ENCODE data around the gene PLPPR2. TPM values are rescaled to one million over a fixed set of nuclear protein-coding genes. Genes with fewer than 3 reads are reported as not detected.
"Not testable (repeated sequence)": the region's sequence is repeated elsewhere in the genome, so short reads cannot be mapped to it uniquely, and the experiment has no call there.

PLPPR2 gene
- total RNA-seq, 1 donor from 2014 or later: 1.8 TPM

DNA sequence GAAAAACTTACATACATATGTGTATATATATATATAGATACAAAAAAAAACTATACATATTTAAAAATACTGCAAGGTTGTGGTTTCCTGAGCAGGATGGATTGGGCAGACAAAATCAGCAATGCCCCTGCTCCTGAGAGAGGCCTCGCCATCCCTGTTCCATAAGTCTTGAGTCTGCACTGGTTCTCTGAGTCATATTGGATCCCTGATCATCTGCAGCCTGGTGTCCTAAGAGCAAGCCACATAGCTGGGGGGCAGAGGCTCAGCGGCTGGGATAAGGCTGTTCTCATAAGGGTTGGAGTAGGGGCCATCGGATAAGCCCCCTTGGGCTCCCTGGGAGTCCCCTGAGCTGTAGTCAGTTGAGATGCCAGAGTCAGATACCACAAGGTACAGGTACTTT, 22.5 kb downstream of the PLPPR2 start:
- FAIRE-seq (no peak), DNase-seq (ENCODE audit: low read depth) (peak; percentile 21)
- H3K4me3 ChIP-seq (ENCODE audit: low read depth, low read length): no peak overlapping the region
- TF ChIP-seq, protein P1, sequence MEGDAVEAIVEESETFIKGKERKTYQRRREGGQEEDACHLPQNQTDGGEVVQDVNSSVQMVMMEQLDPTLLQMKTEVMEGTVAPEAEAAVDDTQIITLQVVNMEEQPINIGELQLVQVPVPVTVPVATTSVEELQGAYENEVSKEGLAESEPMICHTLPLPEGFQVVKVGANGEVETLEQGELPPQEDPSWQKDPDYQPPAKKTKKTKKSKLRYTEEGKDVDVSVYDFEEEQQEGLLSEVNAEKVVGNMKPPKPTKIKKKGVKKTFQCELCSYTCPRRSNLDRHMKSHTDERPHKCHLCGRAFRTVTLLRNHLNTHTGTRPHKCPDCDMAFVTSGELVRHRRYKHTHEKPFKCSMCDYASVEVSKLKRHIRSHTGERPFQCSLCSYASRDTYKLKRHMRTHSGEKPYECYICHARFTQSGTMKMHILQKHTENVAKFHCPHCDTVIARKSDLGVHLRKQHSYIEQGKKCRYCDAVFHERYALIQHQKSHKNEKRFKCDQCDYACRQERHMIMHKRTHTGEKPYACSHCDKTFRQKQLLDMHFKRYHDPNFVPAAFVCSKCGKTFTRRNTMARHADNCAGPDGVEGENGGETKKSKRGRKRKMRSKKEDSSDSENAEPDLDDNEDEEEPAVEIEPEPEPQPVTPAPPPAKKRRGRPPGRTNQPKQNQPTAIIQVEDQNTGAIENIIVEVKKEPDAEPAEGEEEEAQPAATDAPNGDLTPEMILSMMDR (IDR thresholded peaks at IDR 0.05; ENCODE audit: insufficient read depth, low read length, severe bottlenecking): no peak
- no peaks in the 10 kb centered on the region for H3K27me3 ChIP-seq (ENCODE audit: control insufficient read depth, insufficient read depth, low read length)
- H3K36me3 ChIP-seq (ENCODE audit: control insufficient read depth, insufficient read depth, low read length): no peaks in the 10 kb centered on the region

DNA sequence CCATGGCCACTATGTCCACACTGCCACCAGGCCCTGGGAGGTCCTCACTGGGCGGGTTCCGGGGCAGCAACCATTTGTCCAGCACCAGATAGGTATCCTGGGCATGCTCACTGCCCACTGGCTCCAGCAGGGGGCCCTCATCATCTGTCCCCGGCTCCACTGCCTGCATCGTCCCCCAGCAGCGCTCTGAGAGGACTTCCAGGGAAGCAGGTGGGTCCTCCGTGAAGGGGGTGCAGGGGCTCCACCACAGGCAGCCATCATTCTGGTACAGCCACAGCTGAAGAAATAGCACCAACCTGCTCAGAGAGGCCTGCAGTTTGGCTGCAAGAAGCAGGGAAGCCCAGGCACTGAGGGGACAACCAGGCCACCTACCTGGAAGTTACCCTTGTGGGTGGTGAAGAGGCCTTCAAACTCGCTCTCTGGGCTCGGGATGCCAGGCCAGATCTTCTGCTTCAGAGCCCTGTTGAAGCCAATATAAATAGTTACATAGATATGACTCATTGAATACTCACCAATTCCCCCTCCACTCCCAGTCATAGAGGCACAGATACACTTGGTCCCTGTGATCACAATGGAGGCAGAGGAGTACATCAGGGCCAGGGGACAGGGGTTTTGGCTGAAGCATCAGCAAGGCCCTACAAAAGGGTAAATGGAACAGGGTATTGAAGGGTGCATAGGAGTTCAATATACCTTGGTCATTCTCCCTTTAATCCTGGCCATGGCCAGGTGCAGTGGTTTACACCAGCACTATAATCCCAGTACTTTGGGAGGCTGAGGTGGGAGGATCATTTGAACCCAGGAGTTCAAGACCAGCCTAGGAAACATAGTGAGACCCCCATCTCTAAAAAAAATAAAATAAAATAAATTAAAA, 23.3 kb downstream of the PLPPR2 start:
- peaks cover 4% of the 10 kb centered on the region for H3K27me3 ChIP-seq (ENCODE audit: control insufficient read depth, insufficient read depth, low read length)
- no peak for FAIRE-seq
- H3K4me3 ChIP-seq (ENCODE audit: low read depth, low read length): no peak overlapping the region
- DNase-seq (ENCODE audit: low read depth): peak; percentile 86
- TF ChIP-seq, protein P1 (IDR thresholded peaks at IDR 0.05; ENCODE audit: insufficient read depth, low read length, severe bottlenecking): peak; percentile 27
- H3K36me3 ChIP-seq (ENCODE audit: control insufficient read depth, insufficient read depth, low read length): no peaks in the 10 kb centered on the region

DNA sequence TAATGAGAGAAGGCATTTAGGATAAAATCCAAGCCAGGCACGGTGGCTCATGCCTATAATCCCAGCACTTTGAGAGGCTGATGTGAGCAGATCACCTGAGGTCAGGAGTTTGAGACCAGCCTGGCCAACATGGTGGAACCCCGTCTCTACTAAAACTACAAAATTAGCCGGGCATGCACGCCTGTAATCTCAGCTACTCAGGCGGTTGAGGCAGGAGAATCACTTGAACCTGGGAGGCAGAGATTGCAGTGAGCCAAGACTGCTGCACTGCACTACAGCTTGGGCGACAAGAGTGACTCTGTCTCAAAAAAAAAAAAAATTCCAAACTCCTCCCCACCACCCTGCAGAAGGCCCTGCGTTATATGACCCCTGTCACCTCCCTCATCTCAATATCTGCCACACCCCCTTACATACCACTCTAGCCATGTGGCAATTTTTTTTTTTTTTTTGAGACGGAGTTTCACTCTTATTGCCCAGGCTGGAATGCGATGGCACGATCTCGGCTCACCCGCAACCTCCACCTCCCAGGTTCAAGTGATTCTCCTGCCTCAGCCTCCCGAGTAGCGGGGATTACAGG, 24.1 kb downstream of the PLPPR2 start:
- not testable (repeated sequence) for FAIRE-seq; H3K36me3 ChIP-seq (ENCODE audit: control insufficient read depth, insufficient read depth, low read length); DNase-seq (ENCODE audit: low read depth)

DNA sequence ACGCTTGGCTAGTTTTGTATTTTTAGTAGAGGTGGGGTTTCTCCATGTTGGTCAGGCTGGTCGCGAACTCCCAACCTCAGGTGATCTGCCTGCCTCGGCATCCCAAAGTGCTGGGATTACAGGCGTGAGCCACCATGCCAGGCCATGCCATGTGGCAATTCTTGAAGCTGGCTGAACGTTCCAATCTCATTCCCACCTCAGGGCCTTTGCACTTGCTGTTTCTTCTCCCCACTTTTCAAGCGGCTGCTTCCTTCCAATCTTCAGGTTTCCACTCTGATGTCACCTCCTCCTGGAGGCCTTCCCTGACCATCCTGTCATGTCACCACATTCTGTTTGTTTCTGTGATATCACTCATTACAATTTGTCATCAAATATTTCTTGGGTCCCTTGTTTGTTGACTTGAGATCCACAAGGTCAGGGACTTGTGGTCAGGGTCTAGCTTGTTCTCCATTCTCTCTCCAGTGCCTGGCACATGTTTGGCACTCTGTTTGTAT, 24.7 kb downstream of the PLPPR2 start:
- H3K36me3 ChIP-seq (ENCODE audit: control insufficient read depth, insufficient read depth, low read length): no peaks in the 10 kb centered on the region
- peaks cover 5% of the 10 kb centered on the region for H3K27me3 ChIP-seq (ENCODE audit: control insufficient read depth, insufficient read depth, low read length)
- TF ChIP-seq, protein P1 (IDR thresholded peaks at IDR 0.05; ENCODE audit: insufficient read depth, low read length, severe bottlenecking): no peak
- FAIRE-seq (no peak), DNase-seq (ENCODE audit: low read depth) (no peak)
- no peak overlapping the region for H3K4me3 ChIP-seq (ENCODE audit: low read depth, low read length)

More for the DNA sequence above, 24.1 kb downstream of the PLPPR2 start:
- not testable (repeated sequence) for H3K27me3 ChIP-seq (ENCODE audit: control insufficient read depth, insufficient read depth, low read length); H3K4me3 ChIP-seq (ENCODE audit: low read depth, low read length)

DNA sequence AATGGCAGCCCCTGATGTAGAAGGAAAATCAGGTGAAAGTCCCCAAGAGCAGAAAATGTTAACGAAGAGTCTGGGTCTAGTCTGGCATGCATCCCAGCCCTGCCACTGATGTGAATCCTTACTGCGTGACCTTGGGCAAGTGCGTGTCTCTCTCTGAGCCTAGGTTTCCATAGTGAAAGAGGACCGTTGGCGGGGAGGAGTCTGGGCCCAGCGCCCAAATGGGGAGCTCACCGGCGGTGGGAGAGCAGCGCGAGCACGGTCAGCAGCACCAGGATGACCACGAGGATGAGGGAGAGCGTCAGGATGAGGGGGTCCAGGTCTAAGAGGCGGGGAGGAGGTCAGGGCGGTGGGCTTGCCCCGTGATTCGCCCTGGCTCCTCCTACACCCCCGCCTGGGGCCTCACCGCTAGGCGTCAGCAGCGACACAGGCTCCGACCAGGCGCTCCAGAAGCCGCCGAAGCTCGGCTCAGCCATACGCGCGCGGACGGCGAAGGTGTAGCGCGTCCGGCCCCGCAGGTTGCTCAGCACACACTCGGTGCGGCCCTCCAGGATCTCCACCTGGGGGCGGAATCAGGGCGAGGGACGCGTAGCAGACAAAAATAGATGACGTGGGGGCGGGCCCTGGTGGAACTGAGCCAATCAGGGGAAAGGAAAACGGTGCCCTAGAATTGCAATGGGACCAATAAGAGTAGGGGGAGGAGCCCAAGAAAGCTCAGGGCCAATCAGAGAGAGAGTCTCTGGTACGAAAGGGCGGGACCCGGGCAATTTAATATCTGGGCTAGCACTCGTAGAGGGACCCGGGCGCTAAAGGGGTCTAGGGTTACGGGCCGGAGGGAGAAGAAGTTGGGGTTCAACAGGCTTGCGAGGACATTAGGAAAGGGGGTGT, 25.7 kb downstream of the PLPPR2 start:
- peaks cover 5% of the 10 kb centered on the region for H3K27me3 ChIP-seq (ENCODE audit: control insufficient read depth, insufficient read depth, low read length)
- peak; percentile 91 for DNase-seq (ENCODE audit: low read depth)
- H3K36me3 ChIP-seq (ENCODE audit: control insufficient read depth, insufficient read depth, low read length): no peaks in the 10 kb centered on the region
- peak overlapping the region; percentile 46 for H3K4me3 ChIP-seq (ENCODE audit: low read depth, low read length)
- TF ChIP-seq, protein P1 (IDR thresholded peaks at IDR 0.05; ENCODE audit: insufficient read depth, low read length, severe bottlenecking): peak; percentile 85
- no peak for FAIRE-seq
